Measurements from ENCODE around the gene TNFRSF1A. TPM values are rescaled to one million over a fixed set of nuclear protein-coding genes. Genes with fewer than 3 reads are reported as not detected.

Gene TNFRSF1A
- total RNA-seq, 1 donor from 2014 or later, result 69.2 TPM

GRCh38 chr12:6374028-6374785, 32.3 kb upstream of the TNFRSF1A start:
- no peak for DNase-seq

GRCh38 chr12:6373022-6373787, 31.3 kb upstream of the TNFRSF1A start:
- DNase-seq, result no peak

- peak; percentile 46 for DNase-seq
Measured at GRCh38 chr12:6372403-6373003, 30.6 kb upstream of the TNFRSF1A start.

- DNase-seq, result no peak
Measured at GRCh38 chr12:6370994-6371754, 29.3 kb upstream of the TNFRSF1A start.

- no peak for DNase-seq
Measured at GRCh38 chr12:6370576-6370935, 28.7 kb upstream of the TNFRSF1A start.

GRCh38 chr12:6369916-6370575, 28.2 kb upstream of the TNFRSF1A start:
- DNase-seq, result no peak

GRCh38 chr12:6368906-6369525, 27.1 kb upstream of the TNFRSF1A start:
- DNase-seq, result no peak

GRCh38 chr12:6367969-6368892, 26.4 kb upstream of the TNFRSF1A start:
- DNase-seq, result no peak

GRCh38 chr12:6367065-6367968, 25.4 kb upstream of the TNFRSF1A start:
- no peak for DNase-seq

GRCh38 chr12:6364044-6364374, 22.1 kb upstream of the TNFRSF1A start:
- no peak for DNase-seq

- no peak for DNase-seq
Measured at GRCh38 chr12:6363330-6364043, 21.6 kb upstream of the TNFRSF1A start.

- no peak for DNase-seq
Measured at GRCh38 chr12:6363010-6363329, 21.1 kb upstream of the TNFRSF1A start.

GRCh38 chr12:6362403-6362802, 20.5 kb upstream of the TNFRSF1A start:
- no peak for DNase-seq

GRCh38 chr12:6361834-6362233, 20.0 kb upstream of the TNFRSF1A start:
- no peak for DNase-seq

- DNase-seq, result no peak
Measured at GRCh38 chr12:6360578-6361490, 19.0 kb upstream of the TNFRSF1A start.

GRCh38 chr12:6360080-6360571, 18.2 kb upstream of the TNFRSF1A start:
- no peak for DNase-seq

- DNase-seq, result no peak
Measured at GRCh38 chr12:6358881-6359280, 17.0 kb upstream of the TNFRSF1A start.

GRCh38 chr12:6356374-6356820, 14.5 kb upstream of the TNFRSF1A start:
- DNase-seq, result no peak

All from skin of body (tissue), 2 donors.